GM23338 (cell line): Measurements from ENCODE around the gene IKBKG. TPM values are rescaled to one million over a fixed set of nuclear protein-coding genes. Genes with fewer than 3 reads are reported as not detected.

Source experiments
- ATAC-seq: fragments of 200-7000 bp; cut with Tn5 transposase; 3 replicates; pipeline ENCODE4 v1.9.1; 2020
- DNase-seq: peaks from one replicate; pipeline ENCODE4 v3.0.0-alpha.2; 2015; ENCODE audit warnings: low spot score
- H2AFZ ChIP-seq: fragments of 200-600 bp; sonication (generic); 2 replicates; pipeline ENCODE4 v1.8.0; 2016; ENCODE audit warnings: antibody characterized with exemption, mild to moderate bottlenecking, moderate library complexity
- H3F3A ChIP-seq: fragments of 200-600 bp; sonication (generic); replicated peaks from 2 replicates; pipeline ENCODE4 v1.8.0; 2017; ENCODE audit warnings: antibody characterized with exemption, mixed run types, low read depth
- H3K27ac ChIP-seq: fragments of 200-600 bp; sonication (generic); 2 replicates; pipeline ENCODE4 v1.6.1; 2016; ENCODE audit warnings: low read depth
- H3K27me3 ChIP-seq: fragments of 200-600 bp; sonication (generic); 2 replicates; pipeline ENCODE4 v1.8.0; 2016; ENCODE audit warnings: mild to moderate bottlenecking, mixed run types, moderate library complexity; ENCODE audit not compliant: insufficient read depth
- H3K36me3 ChIP-seq: fragments of 200-600 bp; sonication (generic); 2 replicates; pipeline ENCODE4 v1.8.0; 2016; ENCODE audit warnings: mild to moderate bottlenecking; ENCODE audit not compliant: insufficient read depth
- H3K4me1 ChIP-seq: fragments of 200-600 bp; sonication (generic); 2 replicates; pipeline ENCODE4 v1.8.0; 2016; ENCODE audit warnings: mild to moderate bottlenecking, moderate library complexity; ENCODE audit not compliant: insufficient read depth
- H3K4me2 ChIP-seq: fragments of 200-600 bp; sonication (generic); 2 replicates; pipeline ENCODE4 v1.7.1; 2017; ENCODE audit warnings: mixed run types
- H3K4me3 ChIP-seq: fragments of 200-600 bp; sonication (generic); 2 replicates; pipeline ENCODE4 v1.6.1; 2016; ENCODE audit warnings: mixed run types
- H3K79me2 ChIP-seq: fragments of 200-600 bp; sonication (generic); replicated peaks from 2 replicates; pipeline ENCODE4 v1.8.0; 2017; ENCODE audit warnings: mild to moderate bottlenecking; ENCODE audit not compliant: insufficient read depth
- H3K9me2 ChIP-seq: fragments of 200-600 bp; sonication (generic); 2 replicates; pipeline ENCODE4 v1.8.0; 2017; ENCODE audit not compliant: insufficient read depth
- H4K20me1 ChIP-seq: fragments of 200-600 bp; sonication (generic); replicated peaks from 2 replicates; pipeline ENCODE4 v1.8.0; 2017; ENCODE audit warnings: mild to moderate bottlenecking; ENCODE audit not compliant: insufficient read depth
- H3K27ac Mint-ChIP-seq: 2 replicates; pipeline ENCODE4 v1.8.0; 2020; ENCODE audit warnings: inconsistent platforms, mild to moderate bottlenecking, moderate library complexity, mixed read lengths
- H3K27me3 Mint-ChIP-seq: 3 replicates; pipeline ENCODE4 v1.8.0; 2022; ENCODE audit warnings: low read depth, mild to moderate bottlenecking, moderate library complexity, mixed read lengths, inconsistent platforms; ENCODE audit not compliant: insufficient read depth, poor library complexity
- H3K36me3 Mint-ChIP-seq: 3 replicates; pipeline ENCODE4 v1.8.0; 2021; ENCODE audit warnings: low read depth, mild to moderate bottlenecking, inconsistent platforms, moderate library complexity, mixed read lengths
- H3K4me1 Mint-ChIP-seq: 3 replicates; pipeline ENCODE4 v1.8.0; 2020; ENCODE audit warnings: mild to moderate bottlenecking, inconsistent platforms, mixed read lengths
- H3K4me3 Mint-ChIP-seq: 3 replicates; pipeline ENCODE4 v1.8.0; 2021; ENCODE audit warnings: moderate library complexity, mild to moderate bottlenecking, inconsistent platforms, mixed read lengths
- H3K9me3 Mint-ChIP-seq: 3 replicates; pipeline ENCODE4 v1.8.0; 2020; ENCODE audit warnings: moderate library complexity, mild to moderate bottlenecking, inconsistent platforms, mixed read lengths
- CREB1 ChIP-seq: fragments of 250-450 bp; sonication (Bioruptor Pico); IDR thresholded peaks from 2 replicates; pipeline ENCODE4 v1.5.0; 2020; ENCODE audit warnings: low read depth, mild to moderate bottlenecking, moderate library complexity
- CTCF ChIP-seq, 2 experiments: fragments of 200-600 bp in 1 of 2; sonication (generic) in 1 of 2; conservative IDR thresholded peaks; 2 replicates each; pipeline versions ENCODE4 v1.5.1 to v1.6.1; 2016 to 2017; ENCODE audit warnings: antibody characterized with exemption in 2 of 2, low read depth in 2 of 2, mild to moderate bottlenecking in 2 of 2, moderate library complexity in 1 of 2
- ETS1 ChIP-seq: IDR thresholded peaks from 2 replicates; pipeline ENCODE4 v1.6.1; 2016; ENCODE audit warnings: antibody characterized with exemption
- EZH2 ChIP-seq: fragments of 200-600 bp; sonication (generic); IDR thresholded peaks from one replicate; pipeline ENCODE4 v1.8.0; 2017; ENCODE audit warnings: antibody characterized with exemption, mild to moderate bottlenecking, low read depth; ENCODE audit not compliant: unreplicated experiment
- EZH2phosphoT487 ChIP-seq: fragments of 200-600 bp; sonication (generic); IDR thresholded peaks from one replicate; pipeline ENCODE4 v1.8.1; 2018; ENCODE audit warnings: antibody characterized with exemption; ENCODE audit not compliant: unreplicated experiment
- JUNB ChIP-seq: IDR thresholded peaks from one replicate; pipeline ENCODE4 v1.6.1; 2016; ENCODE audit warnings: antibody characterized with exemption; ENCODE audit not compliant: unreplicated experiment
- NANOG ChIP-seq: IDR thresholded peaks from 2 replicates; pipeline ENCODE4 v1.6.1; 2016; ENCODE audit warnings: antibody characterized with exemption, borderline replicate concordance
- POLR2AphosphoS5 ChIP-seq: IDR thresholded peaks from 2 replicates; pipeline ENCODE4 v1.6.1; 2016; ENCODE audit warnings: antibody characterized with exemption, low read depth
- REST ChIP-seq: IDR thresholded peaks from one replicate; pipeline ENCODE4 v1.6.1; 2018; ENCODE audit warnings: antibody characterized with exemption; ENCODE audit not compliant: unreplicated experiment
- STAT1 ChIP-seq: IDR thresholded peaks from one replicate; pipeline ENCODE4 v1.6.1; 2016; ENCODE audit warnings: antibody characterized with exemption; ENCODE audit not compliant: unreplicated experiment
- ZNF114 ChIP-seq: fragments of 250-450 bp; sonication (Bioruptor Pico); IDR thresholded peaks from 2 replicates; pipeline ENCODE4 v1.5.0; 2020; ENCODE audit warnings: mild to moderate bottlenecking, moderate library complexity
- ZNF331 ChIP-seq: fragments of 250-450 bp; sonication (Bioruptor Pico); IDR thresholded peaks from 2 replicates; pipeline ENCODE4 v1.5.0; 2020; ENCODE audit warnings: low read depth, mild to moderate bottlenecking, moderate library complexity
- polyA plus RNA-seq: library from polyadenylated mRNA; unstranded; fragments of >200 nt; fragmentation: Nextera tagmentation; extraction: Ambion mirVana; gene quantifications from 2 replicates; pipeline ENCODE4 v1.2.1, GENCODE V29; 2016
- total RNA-seq: library from RNA; depleted of rRNA; stranded (reverse); fragments of >200 nt; shearing (Covaris generic); gene quantifications from 2 replicates; pipeline ENCODE4 v1.2.3, GENCODE V29; 2014
- TF ChIP-seq, protein P1 (sequence below): fragments of 250-450 bp; sonication (Bioruptor Pico); IDR thresholded peaks from 2 replicates; pipeline ENCODE4 v1.5.0; 2020; ENCODE audit warnings: mild to moderate bottlenecking, moderate library complexity

The IKBKG gene
- total and polyA plus RNA-seq, 2 experiments from 2014 or later: 11.5 to 14.9 TPM

DNA sequence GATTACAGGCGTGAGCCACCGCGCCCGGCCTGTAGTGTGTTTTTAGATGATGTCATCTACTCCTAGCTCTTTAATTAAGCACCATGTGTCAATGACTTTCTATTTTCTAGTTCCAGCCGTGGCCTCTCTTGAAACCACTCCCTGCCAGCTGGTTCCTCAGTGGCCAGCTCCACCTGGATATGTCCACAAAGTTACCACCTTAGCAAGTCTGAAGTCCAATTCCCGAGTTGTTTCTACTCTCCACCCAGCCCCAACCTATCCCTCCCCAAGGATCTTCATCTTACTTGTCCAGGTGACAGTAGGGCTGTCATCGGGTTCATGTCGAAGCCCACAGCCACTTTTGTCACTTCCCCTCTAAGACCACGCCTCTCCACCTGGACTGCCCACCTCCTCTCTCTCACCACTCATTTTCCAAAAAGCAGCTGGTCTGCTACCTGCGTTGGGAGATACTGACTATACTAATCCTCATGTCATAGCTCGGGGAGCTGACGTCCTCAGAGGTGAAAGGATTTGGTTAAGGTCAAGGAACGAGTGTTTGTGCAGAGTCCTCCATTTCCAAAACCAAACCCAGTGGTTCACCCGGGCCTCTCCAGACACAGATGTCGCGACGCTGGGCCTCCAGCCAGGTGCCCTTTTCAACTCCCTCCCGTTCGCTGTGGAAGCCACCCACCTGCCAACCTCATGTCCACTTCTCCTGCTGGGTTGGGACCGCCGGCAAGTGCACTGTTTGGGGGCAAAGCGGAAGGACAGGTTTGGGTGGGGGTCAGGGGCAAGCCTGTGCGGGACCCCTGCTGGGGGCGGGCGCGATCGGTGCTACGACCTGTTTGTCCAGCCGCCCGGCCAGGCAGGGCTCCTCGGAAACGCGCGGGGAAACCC is 32.1 kb upstream of the IKBKG start:
- H3K9me2 ChIP-seq: no peaks in the 10 kb centered on the region
- no peaks in the 10 kb centered on the region for H4K20me1 ChIP-seq
- H3K4me2 ChIP-seq: peak overlapping the region; percentile 76
- no peak for TF ChIP-seq POLR2AphosphoS5
- TF ChIP-seq EZH2phosphoT487: no peak
- TF ChIP-seq EZH2: no peak
- TF ChIP-seq ETS1: no peak
- TF ChIP-seq STAT1: no peak
- TF ChIP-seq CREB1: no peak
- no peak for TF ChIP-seq ZNF331 (CRISPR knock-in tag)
- no peak for TF ChIP-seq JUNB
- no peak for TF ChIP-seq ZNF114 (CRISPR knock-in tag)
- no peak for TF ChIP-seq NANOG
- no peak for TF ChIP-seq REST
- TF ChIP-seq, protein P1, sequence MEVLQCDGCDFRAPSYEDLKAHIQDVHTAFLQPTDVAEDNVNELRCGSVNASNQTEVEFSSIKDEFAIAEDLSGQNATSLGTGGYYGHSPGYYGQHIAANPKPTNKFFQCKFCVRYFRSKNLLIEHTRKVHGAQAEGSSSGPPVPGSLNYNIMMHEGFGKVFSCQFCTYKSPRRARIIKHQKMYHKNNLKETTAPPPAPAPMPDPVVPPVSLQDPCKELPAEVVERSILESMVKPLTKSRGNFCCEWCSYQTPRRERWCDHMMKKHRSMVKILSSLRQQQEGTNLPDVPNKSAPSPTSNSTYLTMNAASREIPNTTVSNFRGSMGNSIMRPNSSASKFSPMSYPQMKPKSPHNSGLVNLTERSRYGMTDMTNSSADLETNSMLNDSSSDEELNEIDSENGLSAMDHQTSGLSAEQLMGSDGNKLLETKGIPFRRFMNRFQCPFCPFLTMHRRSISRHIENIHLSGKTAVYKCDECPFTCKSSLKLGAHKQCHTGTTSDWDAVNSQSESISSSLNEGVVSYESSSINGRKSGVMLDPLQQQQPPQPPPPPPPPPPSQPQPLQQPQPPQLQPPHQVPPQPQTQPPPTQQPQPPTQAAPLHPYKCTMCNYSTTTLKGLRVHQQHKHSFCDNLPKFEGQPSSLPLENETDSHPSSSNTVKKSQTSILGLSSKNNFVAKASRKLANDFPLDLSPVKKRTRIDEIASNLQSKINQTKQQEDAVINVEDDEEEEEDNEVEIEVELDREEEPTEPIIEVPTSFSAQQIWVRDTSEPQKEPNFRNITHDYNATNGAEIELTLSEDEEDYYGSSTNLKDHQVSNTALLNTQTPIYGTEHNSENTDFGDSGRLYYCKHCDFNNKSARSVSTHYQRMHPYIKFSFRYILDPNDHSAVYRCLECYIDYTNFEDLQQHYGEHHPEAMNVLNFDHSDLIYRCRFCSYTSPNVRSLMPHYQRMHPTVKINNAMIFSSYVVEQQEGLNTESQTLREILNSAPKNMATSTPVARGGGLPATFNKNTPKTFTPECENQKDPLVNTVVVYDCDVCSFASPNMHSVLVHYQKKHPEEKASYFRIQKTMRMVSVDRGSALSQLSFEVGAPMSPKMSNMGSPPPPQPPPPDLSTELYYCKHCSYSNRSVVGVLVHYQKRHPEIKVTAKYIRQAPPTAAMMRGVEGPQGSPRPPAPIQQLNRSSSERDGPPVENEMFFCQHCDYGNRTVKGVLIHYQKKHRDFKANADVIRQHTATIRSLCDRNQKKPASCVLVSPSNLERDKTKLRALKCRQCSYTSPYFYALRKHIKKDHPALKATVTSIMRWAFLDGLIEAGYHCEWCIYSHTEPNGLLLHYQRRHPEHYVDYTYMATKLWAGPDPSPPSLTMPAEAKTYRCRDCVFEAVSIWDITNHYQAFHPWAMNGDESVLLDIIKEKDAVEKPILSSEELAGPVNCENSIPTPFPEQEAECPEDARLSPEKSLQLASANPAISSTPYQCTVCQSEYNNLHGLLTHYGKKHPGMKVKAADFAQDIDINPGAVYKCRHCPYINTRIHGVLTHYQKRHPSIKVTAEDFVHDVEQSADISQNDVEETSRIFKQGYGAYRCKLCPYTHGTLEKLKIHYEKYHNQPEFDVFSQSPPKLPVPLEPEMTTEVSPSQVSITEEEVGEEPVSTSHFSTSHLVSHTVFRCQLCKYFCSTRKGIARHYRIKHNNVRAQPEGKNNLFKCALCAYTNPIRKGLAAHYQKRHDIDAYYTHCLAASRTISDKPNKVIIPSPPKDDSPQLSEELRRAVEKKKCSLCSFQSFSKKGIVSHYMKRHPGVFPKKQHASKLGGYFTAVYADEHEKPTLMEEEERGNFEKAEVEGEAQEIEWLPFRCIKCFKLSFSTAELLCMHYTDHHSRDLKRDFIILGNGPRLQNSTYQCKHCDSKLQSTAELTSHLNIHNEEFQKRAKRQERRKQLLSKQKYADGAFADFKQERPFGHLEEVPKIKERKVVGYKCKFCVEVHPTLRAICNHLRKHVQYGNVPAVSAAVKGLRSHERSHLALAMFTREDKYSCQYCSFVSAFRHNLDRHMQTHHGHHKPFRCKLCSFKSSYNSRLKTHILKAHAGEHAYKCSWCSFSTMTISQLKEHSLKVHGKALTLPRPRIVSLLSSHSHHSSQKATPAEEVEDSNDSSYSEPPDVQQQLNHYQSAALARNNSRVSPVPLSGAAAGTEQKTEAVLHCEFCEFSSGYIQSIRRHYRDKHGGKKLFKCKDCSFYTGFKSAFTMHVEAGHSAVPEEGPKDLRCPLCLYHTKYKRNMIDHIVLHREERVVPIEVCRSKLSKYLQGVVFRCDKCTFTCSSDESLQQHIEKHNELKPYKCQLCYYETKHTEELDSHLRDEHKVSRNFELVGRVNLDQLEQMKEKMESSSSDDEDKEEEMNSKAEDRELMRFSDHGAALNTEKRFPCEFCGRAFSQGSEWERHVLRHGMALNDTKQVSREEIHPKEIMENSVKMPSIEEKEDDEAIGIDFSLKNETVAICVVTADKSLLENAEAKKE: no peak
- no peak for TF ChIP-seq CTCF (conservative IDR thresholded peaks at IDR 0.05; ENCODE audit: low read depth in 2 of 2)
- peaks cover 12% of the 10 kb centered on the region for H3K27me3 Mint-ChIP-seq
- DNase-seq: no peak
- peak overlapping the region; percentile 69 for H3K4me3 ChIP-seq
- no peaks in the 10 kb centered on the region for H3K9me3 Mint-ChIP-seq
- H3K36me3 ChIP-seq: no peaks in the 10 kb centered on the region
- peaks cover 10% of the 10 kb centered on the region for H3K4me1 ChIP-seq
- no peak overlapping the region for H2AFZ ChIP-seq
- H3K4me3 Mint-ChIP-seq: peak overlapping the region; percentile 74
- H3K79me2 ChIP-seq: no peaks in the 10 kb centered on the region
- H3K36me3 Mint-ChIP-seq: no peaks in the 10 kb centered on the region
- ATAC-seq: no peak
- H3K27me3 ChIP-seq: peaks cover 4% of the 10 kb centered on the region; the same call in 1 of the 2 replicates
- no peak overlapping the region for H3K27ac ChIP-seq
- H3F3A ChIP-seq: 0 out of 2 replicates have a peak, but pooled peaks cover 4% of the 10 kb centered on the region
- H3K27ac Mint-ChIP-seq: no peak overlapping the region
- H3K4me1 Mint-ChIP-seq: peaks cover 14% of the 10 kb centered on the region
